ENCODE results near the gene THSD4. TPM values are rescaled to one million over a fixed set of nuclear protein-coding genes. Genes with fewer than 3 reads are reported as not detected.

Gene THSD4
- total and polyA plus RNA-seq, 2 of the 4 experiments (the other 2 are of a cell fraction) = 25.5 to 31.1 TPM

DNA sequence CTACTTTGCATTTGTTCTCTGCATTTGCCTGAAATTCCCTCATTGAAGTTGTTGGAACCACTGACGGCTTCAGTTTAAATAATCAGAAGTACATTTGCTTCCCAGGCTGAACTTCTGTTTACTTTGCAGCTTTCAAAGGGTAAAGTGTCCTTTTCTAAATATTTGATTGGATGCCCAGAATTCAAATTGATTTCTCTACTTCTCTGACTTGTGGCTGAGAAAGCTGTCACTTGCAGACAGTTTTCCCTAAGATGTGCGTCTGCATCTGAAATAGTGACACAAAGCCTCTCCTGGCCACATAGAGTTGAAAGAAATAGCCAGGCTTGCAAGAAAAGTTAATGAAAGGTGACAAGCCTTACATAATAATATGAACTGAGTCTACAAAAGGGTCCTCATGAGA lies 299.6 kb downstream of the THSD4 start:
- H3K4me1 ChIP-seq (ENCODE audit: control insufficient read depth, insufficient read depth, low read length) = peaks cover 9% of the 10 kb centered on the region
- H3K14ac ChIP-seq (replicated peaks; ENCODE audit: low read depth, low read length) = no peak overlapping the region; the same call in 1 of the 2 replicates
- H3K9me3 ChIP-seq (ENCODE audit: control insufficient read depth, insufficient read depth, low read length) = no peaks in the 10 kb centered on the region
- dilution Hi-C loops (cut with HindIII; ENCODE audit: low sequenced_read_pairs, unreplicated experiment) (no loop called here), intact Hi-C loops (cut with micrococcal nuclease) (no loop called here), in situ Hi-C loops (cut with MboI; ENCODE audit: low sequenced_read_pairs) (no loop called here)
- H3K27me3 ChIP-seq (ENCODE audit: control insufficient read depth, insufficient read depth, low read length) = no peaks in the 10 kb centered on the region
- no peak overlapping the region for H3K4ac ChIP-seq (ENCODE audit: low read depth, low read length)
- no peak overlapping the region for H2AFZ ChIP-seq (replicated peaks; ENCODE audit: low read length, poor library complexity)
- H2BK20ac ChIP-seq (ENCODE audit: low read depth, low read length) = no peak overlapping the region
- H2AK5ac ChIP-seq (ENCODE audit: low read depth, low read length) = no peak overlapping the region
- no peak overlapping the region for H4K8ac ChIP-seq (ENCODE audit: low read depth in 2 of 2, low read length in 2 of 2)
- H3K27ac ChIP-seq (ENCODE audit: insufficient read depth, low read length) = no peak overlapping the region
- no CpG with 5 or more reads among the region's 2 CpGs for WGBS, 2 experiments (ENCODE audit: extremely low coverage in 2 of 2, insufficient read length in 1 of 2)
- no peak overlapping the region for H3K18ac ChIP-seq (ENCODE audit: low read depth, low read length)
- no TSS peak for BruUV-seq (replicated peaks)
- H2AK9ac ChIP-seq (replicated peaks; ENCODE audit: low read depth, low read length, poor library complexity) = no peak overlapping the region
- H2BK15ac ChIP-seq (ENCODE audit: low read depth, low read length) = no peak overlapping the region
- H3K4me2 ChIP-seq (ENCODE audit: low read depth, low read length) = no peak overlapping the region
- POLR2A ChIA-PET (ENCODE audit: unreplicated experiment) = no interaction called here
- no peak overlapping the region for H4K5ac ChIP-seq (ENCODE audit: low read depth, low read length)
- peaks cover 7% of the 10 kb centered on the region for H3K9me1 ChIP-seq (ENCODE audit: insufficient read depth, low read length)
- H3K4me3 ChIP-seq (ENCODE audit: insufficient read depth, low read depth, low read length) = no peak overlapping the region
- no peak overlapping the region for H3K56ac ChIP-seq (ENCODE audit: extremely low read depth, insufficient read depth, low read length)
- no peak overlapping the region for H3K23ac ChIP-seq (ENCODE audit: low read depth, low read length)
- no peak for TF ChIP-seq MAZ (IDR thresholded peaks at IDR 0.05; ENCODE audit: borderline replicate concordance, low read depth, low read length)
- TF ChIP-seq RFX5 (IDR thresholded peaks at IDR 0.05; ENCODE audit: low read depth, low read length) = no peak
- TF ChIP-seq MAFK (IDR thresholded peaks at IDR 0.05; ENCODE audit: low read depth, low read length) = no peak
- TF ChIP-seq SMC3 (IDR thresholded peaks at IDR 0.05; ENCODE audit: low read depth, low read length) = no peak
- TF ChIP-seq CHD1 (IDR thresholded peaks at IDR 0.05; ENCODE audit: low read depth, low read length) = no peak
- no peak for TF ChIP-seq MXI1 (IDR thresholded peaks at IDR 0.05; ENCODE audit: borderline replicate concordance, low read depth, low read length)
- TF ChIP-seq, protein P1, sequence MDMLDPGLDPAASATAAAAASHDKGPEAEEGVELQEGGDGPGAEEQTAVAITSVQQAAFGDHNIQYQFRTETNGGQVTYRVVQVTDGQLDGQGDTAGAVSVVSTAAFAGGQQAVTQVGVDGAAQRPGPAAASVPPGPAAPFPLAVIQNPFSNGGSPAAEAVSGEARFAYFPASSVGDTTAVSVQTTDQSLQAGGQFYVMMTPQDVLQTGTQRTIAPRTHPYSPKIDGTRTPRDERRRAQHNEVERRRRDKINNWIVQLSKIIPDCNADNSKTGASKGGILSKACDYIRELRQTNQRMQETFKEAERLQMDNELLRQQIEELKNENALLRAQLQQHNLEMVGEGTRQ (IDR thresholded peaks at IDR 0.05; ENCODE audit: low read depth, low read length) = no peak
- no peak for TF ChIP-seq RAD21 (IDR thresholded peaks at IDR 0.05; ENCODE audit: low read length)
- TF ChIP-seq CEBPB (IDR thresholded peaks at IDR 0.05; ENCODE audit: low read depth, low read length) = no peak
- TF ChIP-seq FOS (IDR thresholded peaks at IDR 0.05; ENCODE audit: low read depth, low read length) = no peak
- no peak for TF ChIP-seq BHLHE40 (IDR thresholded peaks at IDR 0.05; ENCODE audit: low read depth, low read length)
- no peak for TF ChIP-seq POLR2A (IDR thresholded peaks at IDR 0.05; ENCODE audit: low read depth, low read length)
- no peak for TF ChIP-seq NFE2L2 (IDR thresholded peaks at IDR 0.05; ENCODE audit: low read depth, low read length)
- TF ChIP-seq, protein P2, sequence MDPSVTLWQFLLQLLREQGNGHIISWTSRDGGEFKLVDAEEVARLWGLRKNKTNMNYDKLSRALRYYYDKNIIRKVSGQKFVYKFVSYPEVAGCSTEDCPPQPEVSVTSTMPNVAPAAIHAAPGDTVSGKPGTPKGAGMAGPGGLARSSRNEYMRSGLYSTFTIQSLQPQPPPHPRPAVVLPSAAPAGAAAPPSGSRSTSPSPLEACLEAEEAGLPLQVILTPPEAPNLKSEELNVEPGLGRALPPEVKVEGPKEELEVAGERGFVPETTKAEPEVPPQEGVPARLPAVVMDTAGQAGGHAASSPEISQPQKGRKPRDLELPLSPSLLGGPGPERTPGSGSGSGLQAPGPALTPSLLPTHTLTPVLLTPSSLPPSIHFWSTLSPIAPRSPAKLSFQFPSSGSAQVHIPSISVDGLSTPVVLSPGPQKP (IDR thresholded peaks at IDR 0.05; ENCODE audit: borderline replicate concordance, low read depth, low read length) = no peak
- TF ChIP-seq, protein P3, sequence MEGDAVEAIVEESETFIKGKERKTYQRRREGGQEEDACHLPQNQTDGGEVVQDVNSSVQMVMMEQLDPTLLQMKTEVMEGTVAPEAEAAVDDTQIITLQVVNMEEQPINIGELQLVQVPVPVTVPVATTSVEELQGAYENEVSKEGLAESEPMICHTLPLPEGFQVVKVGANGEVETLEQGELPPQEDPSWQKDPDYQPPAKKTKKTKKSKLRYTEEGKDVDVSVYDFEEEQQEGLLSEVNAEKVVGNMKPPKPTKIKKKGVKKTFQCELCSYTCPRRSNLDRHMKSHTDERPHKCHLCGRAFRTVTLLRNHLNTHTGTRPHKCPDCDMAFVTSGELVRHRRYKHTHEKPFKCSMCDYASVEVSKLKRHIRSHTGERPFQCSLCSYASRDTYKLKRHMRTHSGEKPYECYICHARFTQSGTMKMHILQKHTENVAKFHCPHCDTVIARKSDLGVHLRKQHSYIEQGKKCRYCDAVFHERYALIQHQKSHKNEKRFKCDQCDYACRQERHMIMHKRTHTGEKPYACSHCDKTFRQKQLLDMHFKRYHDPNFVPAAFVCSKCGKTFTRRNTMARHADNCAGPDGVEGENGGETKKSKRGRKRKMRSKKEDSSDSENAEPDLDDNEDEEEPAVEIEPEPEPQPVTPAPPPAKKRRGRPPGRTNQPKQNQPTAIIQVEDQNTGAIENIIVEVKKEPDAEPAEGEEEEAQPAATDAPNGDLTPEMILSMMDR (conservative IDR thresholded peaks at IDR 0.05; ENCODE audit: low read depth, low read length) = no peak
- TF ChIP-seq RCOR1 (IDR thresholded peaks at IDR 0.05; ENCODE audit: insufficient replicate concordance, low read length) = no peak
- CTCF ChIA-PET = interaction anchor here (0.9 kb wide), 1 partner anchor 75 kb away, joined by 3 read pairs; no protein-coding TSS in a partner anchor
- DNase-seq (no peak), ATAC-seq (ENCODE audit: low read depth) (no peak)
- no peak overlapping the region for H2BK120ac ChIP-seq (ENCODE audit: low read depth, low read length)
- no peaks in the 10 kb centered on the region for H4K20me1 ChIP-seq (ENCODE audit: insufficient read depth, low read length)
- H3K36me3 ChIP-seq (ENCODE audit: control insufficient read depth, insufficient read depth, low read length) = peaks cover 8% of the 10 kb centered on the region
- H2BK5ac ChIP-seq (ENCODE audit: low read depth, low read length, poor library complexity, severe bottlenecking) = no peak overlapping the region
- H4K91ac ChIP-seq (ENCODE audit: insufficient read depth, low read depth, low read length) = no peak overlapping the region
- H3K79me1 ChIP-seq (ENCODE audit: low read depth in 1 of 2, low read length in 2 of 2) = peaks cover 3 to 13% of the 10 kb centered on the region in 2 experiments; a peak in 3 of 4 replicates
- no peak overlapping the region for H3K9ac ChIP-seq (ENCODE audit: low read depth, low read length)

Measured in IMR-90 (cell line).